ENCODE results near the gene SPG11. TPM values are rescaled to one million over a fixed set of nuclear protein-coding genes. Genes with fewer than 3 reads are reported as not detected.
A peak's percentile ranks its signal among the peaks of the same experiment; 100 is the strongest.
"Not testable (repeated sequence)": the region's sequence is repeated elsewhere in the genome, so short reads cannot be mapped to it uniquely, and the experiment has no call there.

SPG11 gene
- total RNA-seq, 1 donor from 2014 or later = 59.2 TPM

GRCh38 chr15:44535523-44536301, 127.8 kb downstream of the SPG11 start:
- Mint-ChIP-seq H3K4me3 (ENCODE audit: unreplicated experiment) (peak overlapping the region; percentile 98), H3K27me3 (ENCODE audit: unreplicated experiment) (peaks cover 3% of the 10 kb centered on the region), H3K4me1 (ENCODE audit: low read depth, unreplicated experiment) (peaks cover 16% of the 10 kb centered on the region), H3K9me3 (ENCODE audit: unreplicated experiment) (no peaks in the 10 kb centered on the region), H3K36me3 (ENCODE audit: unreplicated experiment) (no peaks in the 10 kb centered on the region), H3K27ac (ENCODE audit: unreplicated experiment) (peak overlapping the region; percentile 83)
- TF ChIP-seq CTCF (IDR thresholded peaks at IDR 0.05; ENCODE audit: partially characterized antibody, unreplicated experiment) = no peak
- peak; percentile 24 for DNase-seq

GRCh38 chr15:44535092-44535491, 128.4 kb downstream of the SPG11 start:
- Mint-ChIP-seq H3K27ac (ENCODE audit: unreplicated experiment) (no peak overlapping the region), H3K27me3 (ENCODE audit: unreplicated experiment) (peaks cover 3% of the 10 kb centered on the region), H3K4me1 (ENCODE audit: low read depth, unreplicated experiment) (peaks cover 16% of the 10 kb centered on the region), H3K9me3 (ENCODE audit: unreplicated experiment) (no peaks in the 10 kb centered on the region), H3K36me3 (ENCODE audit: unreplicated experiment) (no peaks in the 10 kb centered on the region), H3K4me3 (ENCODE audit: unreplicated experiment) (peak overlapping the region; percentile 98)
- no peak for TF ChIP-seq CTCF (IDR thresholded peaks at IDR 0.05; ENCODE audit: partially characterized antibody, unreplicated experiment)
- DNase-seq = no peak

- no peak overlapping the region for H3K4me3 Mint-ChIP-seq (ENCODE audit: unreplicated experiment)
- no peaks in the 10 kb centered on the region for H3K27me3 Mint-ChIP-seq (ENCODE audit: unreplicated experiment)
- no peaks in the 10 kb centered on the region for H3K9me3 Mint-ChIP-seq (ENCODE audit: unreplicated experiment)
- DNase-seq = no peak
- TF ChIP-seq CTCF (IDR thresholded peaks at IDR 0.05; ENCODE audit: partially characterized antibody, unreplicated experiment) = no peak
- no peaks in the 10 kb centered on the region for H3K36me3 Mint-ChIP-seq (ENCODE audit: unreplicated experiment)
- peaks cover 10% of the 10 kb centered on the region for H3K4me1 Mint-ChIP-seq (ENCODE audit: low read depth, unreplicated experiment)
- H3K27ac Mint-ChIP-seq (ENCODE audit: unreplicated experiment) = no peak overlapping the region
Measured at GRCh38 chr15:44532689-44533088, 130.8 kb downstream of the SPG11 start.

GRCh38 chr15:44532275-44532674, 131.2 kb downstream of the SPG11 start:
- H3K27me3 Mint-ChIP-seq (ENCODE audit: unreplicated experiment); H3K36me3 Mint-ChIP-seq (ENCODE audit: unreplicated experiment); H3K9me3 Mint-ChIP-seq (ENCODE audit: unreplicated experiment); DNase-seq; H3K27ac Mint-ChIP-seq (ENCODE audit: unreplicated experiment); H3K4me1 Mint-ChIP-seq (ENCODE audit: low read depth, unreplicated experiment); H3K4me3 Mint-ChIP-seq (ENCODE audit: unreplicated experiment): not testable (repeated sequence)

GRCh38 chr15:44530653-44531052, 132.8 kb downstream of the SPG11 start:
- Mint-ChIP-seq H3K27ac (ENCODE audit: unreplicated experiment) (no peak overlapping the region), H3K36me3 (ENCODE audit: unreplicated experiment) (no peaks in the 10 kb centered on the region), H3K4me3 (ENCODE audit: unreplicated experiment) (no peak overlapping the region), H3K27me3 (ENCODE audit: unreplicated experiment) (no peaks in the 10 kb centered on the region), H3K9me3 (ENCODE audit: unreplicated experiment) (no peaks in the 10 kb centered on the region), H3K4me1 (ENCODE audit: low read depth, unreplicated experiment) (peaks cover 4% of the 10 kb centered on the region)
- no peak for TF ChIP-seq CTCF (IDR thresholded peaks at IDR 0.05; ENCODE audit: partially characterized antibody, unreplicated experiment)
- no peak for DNase-seq

All from glutamatergic neuron (in vitro differentiated cells).